ENCODE data around the gene MATN4.
A peak's percentile ranks its signal among the peaks of the same experiment; 100 is the strongest.

Gene MATN4

GRCh38 chr20:45338121-45339030, 30.3 kb upstream of the MATN4 start:
- Mint-ChIP-seq H3K4me3 (no peak overlapping the region), H3K27ac (peak overlapping the region; percentile 30), H3K36me3 (ENCODE audit: low read depth) (peaks cover 8% of the 10 kb centered on the region), H3K9me3 (no peaks in the 10 kb centered on the region), H3K27me3 (ENCODE audit: low read depth, poor library complexity) (peaks cover 3% of the 10 kb centered on the region), H3K4me1 (peaks cover 80% of the 10 kb centered on the region)
- no peak for DNase-seq
- no peak for TF ChIP-seq CTCF (IDR thresholded peaks at IDR 0.05)

- DNase-seq, result no peak
- Mint-ChIP-seq H3K36me3 (ENCODE audit: low read depth) (peaks cover 8% of the 10 kb centered on the region), H3K4me3 (no peak overlapping the region), H3K9me3 (no peaks in the 10 kb centered on the region), H3K27me3 (ENCODE audit: low read depth, poor library complexity) (peaks cover 3% of the 10 kb centered on the region), H3K4me1 (peaks cover 72% of the 10 kb centered on the region), H3K27ac (peak overlapping the region; percentile 30)
- no peak for TF ChIP-seq CTCF (IDR thresholded peaks at IDR 0.05)
These were observed 29.4 kb upstream of the MATN4 start for GRCh38 chr20:45337367-45338120.

DNA sequence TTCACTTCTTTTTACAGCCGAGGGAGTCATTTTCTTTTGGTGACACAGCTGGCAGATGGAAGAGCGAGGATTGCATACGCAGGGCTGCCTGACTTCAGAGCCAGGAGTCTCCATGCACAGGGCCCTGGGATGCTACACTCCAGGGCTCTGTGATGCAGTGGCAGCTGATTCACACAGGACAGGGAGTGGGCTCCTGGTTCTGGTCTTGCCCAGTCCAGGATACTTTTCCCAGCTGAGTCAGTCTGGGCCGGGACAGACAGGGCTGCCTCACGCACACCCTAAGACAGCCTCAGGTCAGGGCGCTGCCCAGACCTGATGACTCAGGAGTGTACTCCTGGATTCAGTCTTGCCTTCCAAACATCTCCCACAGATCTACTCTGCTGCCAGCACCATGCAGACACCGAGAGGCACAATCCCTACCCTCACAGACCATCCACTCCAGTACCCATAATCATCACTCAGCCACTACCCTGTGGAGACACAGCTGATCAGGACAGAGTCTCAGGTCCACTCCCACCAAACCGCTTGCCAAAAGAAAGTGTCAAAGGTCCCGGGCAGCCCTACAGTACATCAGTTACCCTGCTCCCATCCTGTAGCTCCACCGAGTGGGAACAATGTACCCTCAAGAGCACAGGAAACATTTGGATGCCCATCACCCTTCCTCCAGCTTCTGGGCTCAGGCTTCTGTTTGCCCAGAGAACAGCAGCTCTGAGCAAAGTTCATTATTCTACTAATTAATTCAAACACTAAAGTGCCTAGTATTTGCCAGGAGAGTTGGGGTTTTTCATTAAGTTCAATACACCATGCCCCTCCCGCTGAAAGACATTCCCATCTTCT, 28.6 kb upstream of the MATN4 start:
- H3K27me3 Mint-ChIP-seq (ENCODE audit: low read depth, poor library complexity), result peaks cover 3% of the 10 kb centered on the region
- peaks cover 64% of the 10 kb centered on the region for H3K4me1 Mint-ChIP-seq

GRCh38 chr20:45330476-45330875, 22.4 kb upstream of the MATN4 start:
- Mint-ChIP-seq H3K4me1 (peaks cover 12% of the 10 kb centered on the region), H3K27me3 (ENCODE audit: low read depth, poor library complexity) (no peaks in the 10 kb centered on the region)

More for the DNA sequence above, 28.6 kb upstream of the MATN4 start:
- Mint-ChIP-seq H3K27ac (peak overlapping the region; percentile 74), H3K4me3 (peak overlapping the region; percentile 12), H3K36me3 (ENCODE audit: low read depth) (peaks cover 8% of the 10 kb centered on the region), H3K9me3 (no peaks in the 10 kb centered on the region)
- no peak for TF ChIP-seq CTCF (IDR thresholded peaks at IDR 0.05)
- DNase-seq, result no peak

More at GRCh38 chr20:45330476-45330875, 22.4 kb upstream of the MATN4 start:
- DNase-seq, result no peak
- no peak for TF ChIP-seq CTCF (IDR thresholded peaks at IDR 0.05)
- Mint-ChIP-seq H3K36me3 (ENCODE audit: low read depth) (peaks cover 30% of the 10 kb centered on the region), H3K4me3 (no peak overlapping the region), H3K27ac (no peak overlapping the region), H3K9me3 (no peaks in the 10 kb centered on the region)
